Suprapubic skin (tissue), 4 donors: ENCODE data around the gene IQCC.

Experiments
- CTCF ChIP-seq, 2 donors: fragments of 200-600 bp in 1 of 2; fragments of 450-650 bp in 1 of 2; sonication (generic) in 1 of 2; IDR thresholded peaks; one replicate each; pipeline ENCODE4 v1.5.1; 2016 to 2019; ENCODE audit warnings: antibody characterized with exemption in 2 of 2, mild to moderate bottlenecking in 1 of 2, moderate library complexity in 1 of 2
- POLR2A ChIP-seq, 2 donors: fragments of 450-650 bp; IDR thresholded peaks; one replicate each; pipeline ENCODE4 v1.6.1; 2017; ENCODE audit warnings: antibody characterized with exemption in 2 of 2, mild to moderate bottlenecking in 2 of 2, moderate library complexity in 2 of 2
- POLR2AphosphoS5 ChIP-seq, 3 donors: sonication (generic); formaldehyde crosslinking; IDR thresholded peaks; one replicate each; pipeline ENCODE4 v1.6.1; 2017; ENCODE audit warnings: antibody characterized with exemption in 3 of 3

GRCh38 chr1:32181563-32181962 is 23.9 kb upstream of the IQCC start:
- TF ChIP-seq CTCF (IDR thresholded peaks at IDR 0.05) (no peak), POLR2A (IDR thresholded peaks at IDR 0.05) (no peak), POLR2AphosphoS5 (IDR thresholded peaks at IDR 0.05) (no peak)
